A549 (cell line): ENCODE measurements around the gene CRACDL. TPM values are rescaled to one million over a fixed set of nuclear protein-coding genes. Genes with fewer than 3 reads are reported as not detected.

Source experiments
- ATAC-seq, 2 experiments: fragments of 200-7000 bp in 1 of 2; fragments of >200 bp in 1 of 2; cut with Nextera tagmentation in 1 of 2; cut with Tn5 transposase in 1 of 2; 3 replicates each; pipeline versions ENCODE4 v1.8.0 to v1.9.1; 2018 to 2020; ENCODE audit warnings: mild to moderate bottlenecking in 1 of 2, moderate library complexity in 1 of 2
- CTCF ChIA-PET: fragments of 300-600 bp; sonication (Branson Sonifier 250); formaldehyde crosslinking; extraction: SDS; loops from one replicate; lab custom pipeline; 2021; ENCODE audit warnings: antibody characterized with exemption, inconsistent platforms; lab: Yijun Ruan, JAX
- POLR2A ChIA-PET: fragments of 350-600 bp; formaldehyde crosslinking; extraction: SDS; loops from one replicate; lab custom pipeline; 2021; ENCODE audit warnings: antibody characterized with exemption, inconsistent platforms; lab: Yijun Ruan, JAX
- DNase-seq, 2 experiments: peaks; one replicate each; pipeline versions ENCODE4 v3.0.0 to v3.0.0-alpha.2; 2011 to 2016; ENCODE audit warnings: low read depth in 1 of 2, low spot score in 1 of 2
- FAIRE-seq: peaks from 2 replicates; lab custom pipeline; 2011; peaks lifted over from hg19 to GRCh38; lab: Jason Lieb, UNC
- H3K27ac ChIP-seq, 2 experiments: fragments of >200 bp; sonication (Bioruptor Twin); formaldehyde crosslinking; 3 replicates each; pipeline ENCODE4 v1.5.1; 2016 to 2017
- H3K4me1 ChIP-seq: fragments of >200 bp; sonication (Bioruptor Twin); formaldehyde crosslinking; 3 replicates; pipeline ENCODE4 v1.6.1; 2016
- H3K4me2 ChIP-seq: fragments of >200 bp; sonication (Bioruptor Twin); formaldehyde crosslinking; 3 replicates; pipeline ENCODE4 v1.6.1; 2016
- H3K4me3 ChIP-seq: fragments of >200 bp; sonication (Bioruptor Twin); formaldehyde crosslinking; 3 replicates; pipeline ENCODE4 v1.5.1; 2016
- H3K9me3 ChIP-seq: fragments of >200 bp; sonication (Bioruptor Twin); formaldehyde crosslinking; 3 replicates; pipeline ENCODE4 v1.6.1; 2016
- BHLHE40 ChIP-seq: IDR thresholded peaks from 2 replicates; pipeline ENCODE4 v1.6.1; 2012; ENCODE audit warnings: low read depth, low read length, inconsistent platforms
- CBX2 ChIP-seq: fragments of 200-600 bp; sonication (generic); IDR thresholded peaks from 2 replicates; pipeline ENCODE4 v1.6.1; 2016; ENCODE audit warnings: low read depth, mild to moderate bottlenecking, borderline replicate concordance
- CBX8 ChIP-seq: fragments of 200-600 bp; sonication (generic); IDR thresholded peaks from 2 replicates; pipeline ENCODE4 v1.6.1; 2016
- CHD2 ChIP-seq: fragments of 150-350 bp; IDR thresholded peaks from 2 replicates; pipeline ENCODE4 v1.6.1; 2014; ENCODE audit warnings: low read length; ENCODE audit not compliant: partially characterized antibody
- CHD4 ChIP-seq: fragments of 200-600 bp; sonication (generic); IDR thresholded peaks from 2 replicates; pipeline ENCODE4 v1.6.1; 2016; ENCODE audit warnings: antibody characterized with exemption, mild to moderate bottlenecking, borderline replicate concordance
- EHMT2 ChIP-seq: fragments of 200-600 bp; sonication (generic); IDR thresholded peaks from 2 replicates; pipeline ENCODE4 v1.6.1; 2016; ENCODE audit warnings: antibody characterized with exemption, low read depth, mild to moderate bottlenecking, moderate library complexity
- EP300 ChIP-seq, 2 experiments: fragments of >200 bp; sonication (Bioruptor Twin); formaldehyde crosslinking; IDR thresholded peaks; 2 replicates in 1 of 2; 3 replicates in 1 of 2; pipeline ENCODE4 v1.6.1; 2016 to 2017
- FOSB ChIP-seq: fragments of 250-450 bp; sonication (Bioruptor Pico); IDR thresholded peaks from 2 replicates; pipeline ENCODE4 v1.5.0; 2020; ENCODE audit warnings: mild to moderate bottlenecking, moderate library complexity
- FOSL2 ChIP-seq, 2 experiments: fragments of 450-650 bp in 1 of 2; fragments of >200 bp in 1 of 2; sonication (Bioruptor Twin) in 1 of 2; formaldehyde crosslinking; IDR thresholded peaks; 2 replicates each; pipeline versions ENCODE4 v1.5.0 to v1.6.1; 2016 to 2020; ENCODE audit warnings: mild to moderate bottlenecking in 1 of 2, moderate library complexity in 1 of 2
- FOXS1 ChIP-seq: fragments of 250-450 bp; sonication (Bioruptor Pico); IDR thresholded peaks from 2 replicates; pipeline ENCODE4 v1.5.0; 2020; ENCODE audit warnings: mild to moderate bottlenecking, moderate library complexity
- GATA3 ChIP-seq: IDR thresholded peaks from 2 replicates; pipeline ENCODE4 v1.6.1; 2012; ENCODE audit warnings: borderline replicate concordance
- HDAC2 ChIP-seq: fragments of 200-600 bp; sonication (generic); IDR thresholded peaks from 2 replicates; pipeline ENCODE4 v1.6.1; 2016
- MAFK ChIP-seq: fragments of 450-650 bp; IDR thresholded peaks from 2 replicates; pipeline ENCODE4 v1.6.1; 2014; ENCODE audit not compliant: partially characterized antibody
- NFE2L2 ChIP-seq: fragments of 150-350 bp; conservative IDR thresholded peaks from 2 replicates; pipeline ENCODE4 v1.6.1; 2014; ENCODE audit warnings: low read length
- NPAS2 ChIP-seq: fragments of 250-450 bp; sonication (Bioruptor Pico); IDR thresholded peaks from 2 replicates; pipeline ENCODE4 v1.8.0; 2022; ENCODE audit warnings: mild to moderate bottlenecking, moderate library complexity, borderline replicate concordance
- RAD21 ChIP-seq, 2 experiments: fragments of >200 bp in 1 of 2; sonication (Bioruptor Twin) in 1 of 2; formaldehyde crosslinking in 1 of 2; IDR thresholded peaks in 1 of 2; conservative IDR thresholded peaks in 1 of 2; 2 replicates in 1 of 2; 3 replicates in 1 of 2; pipeline ENCODE4 v1.6.1; 2012 to 2018; ENCODE audit warnings: inconsistent platforms in 1 of 2
- RARB ChIP-seq: fragments of 250-450 bp; sonication (Bioruptor Pico); IDR thresholded peaks from 2 replicates; pipeline ENCODE4 v1.8.0; 2021; ENCODE audit warnings: mild to moderate bottlenecking, moderate library complexity
- RCOR1 ChIP-seq: fragments of 150-350 bp; IDR thresholded peaks from 2 replicates; pipeline ENCODE4 v1.6.1; 2014; ENCODE audit warnings: antibody characterized with exemption, low read length, low read depth
- RFX5 ChIP-seq: fragments of 450-650 bp; IDR thresholded peaks from 2 replicates; pipeline ENCODE4 v1.7.1; 2014; ENCODE audit warnings: antibody characterized with exemption, mild to moderate bottlenecking, moderate library complexity
- SMC3 ChIP-seq: fragments of >200 bp; sonication (Bioruptor Twin); formaldehyde crosslinking; IDR thresholded peaks from 3 replicates; pipeline ENCODE4 v1.6.1; 2018; ENCODE audit warnings: inconsistent platforms
- SREBF2 ChIP-seq: fragments of 450-650 bp; IDR thresholded peaks from 2 replicates; pipeline ENCODE4 v1.6.1; 2014; ENCODE audit warnings: mild to moderate bottlenecking, moderate library complexity
- TP53 ChIP-seq: fragments of 250-450 bp; sonication (Bioruptor Pico); IDR thresholded peaks from 2 replicates; pipeline ENCODE4 v1.5.0; 2021; ENCODE audit warnings: mild to moderate bottlenecking, moderate library complexity
- ZC3H11A ChIP-seq: fragments of 450-650 bp; IDR thresholded peaks from 2 replicates; pipeline ENCODE4 v1.6.1; 2014; ENCODE audit warnings: antibody characterized with exemption, mild to moderate bottlenecking
- ZFP36 ChIP-seq: fragments of 450-650 bp; IDR thresholded peaks from 2 replicates; pipeline ENCODE4 v1.6.1; 2014; ENCODE audit warnings: borderline replicate concordance; ENCODE audit not compliant: partially characterized antibody
- ZNF302 ChIP-seq: fragments of 250-450 bp; sonication (Bioruptor Pico); IDR thresholded peaks from 2 replicates; pipeline ENCODE4 v1.9.0; 2021; ENCODE audit warnings: inconsistent platforms, mild to moderate bottlenecking, moderate library complexity
- WGBS: methylation state at CpG from one replicate; pipeline ENCODE4 v1.1.6; 2017; ENCODE audit errors: missing lambda C conversion rate; 5-methylcytosine and 5-hydroxymethylcytosine counted together
- polyA plus RNA-seq, 4 experiments: library from polyadenylated mRNA; depleted of rRNA in 3 of 4; stranded (reverse); fragments of >200 nt; fragmentation: RNase III in 1 of 4; extraction: RNeasy Plus Mini Kit Qiagen cat#74134 plus additional on column Dnase treatment in 1 of 4; gene quantifications; 2 replicates in 3 of 4; 3 replicates in 1 of 4; pipeline ENCODE4 v1.2.3, GENCODE V29; 2011 to 2017
- TF ChIP-seq, protein P1 (sequence below): fragments of >200 bp; sonication (Bioruptor Twin); formaldehyde crosslinking; IDR thresholded peaks from 3 replicates; pipeline ENCODE4 v1.5.1; 2016
- TF ChIP-seq, protein P2 (sequence below): fragments of 250-450 bp; sonication (Bioruptor Pico); IDR thresholded peaks from 2 replicates; pipeline ENCODE4 v1.5.0; 2021; ENCODE audit warnings: mild to moderate bottlenecking, moderate library complexity, borderline replicate concordance
- TF ChIP-seq, protein P3 (sequence below): IDR thresholded peaks from 2 replicates; pipeline ENCODE4 v1.6.1; 2012
- TF ChIP-seq, protein P4 (sequence below): IDR thresholded peaks from 2 replicates; pipeline ENCODE4 v1.6.1; 2012

Gene CRACDL
- polyA plus RNA-seq, 2 of the 4 experiments (the other 2 are of a cell fraction), result 0.21 to 0.36 TPM

DNA sequence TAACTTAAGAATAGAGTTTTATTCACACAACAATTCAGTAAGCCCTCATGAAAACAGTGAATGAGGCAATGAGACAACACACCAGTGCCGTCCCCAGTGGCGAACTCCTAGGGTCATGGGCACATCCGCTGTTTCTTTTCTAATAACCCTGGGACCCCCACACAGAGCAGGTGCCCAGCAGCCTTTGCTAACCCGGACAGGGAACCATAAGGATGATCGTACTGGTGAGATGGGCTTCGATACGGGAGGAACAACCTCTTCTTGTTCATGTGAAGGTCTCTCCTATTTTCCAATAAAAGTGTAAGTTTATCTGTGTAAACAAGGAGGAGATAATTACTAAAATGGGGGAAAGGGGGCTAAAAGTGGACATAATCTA, 107.7 kb downstream of the CRACDL start (continued):
- TF ChIP-seq, protein P1, sequence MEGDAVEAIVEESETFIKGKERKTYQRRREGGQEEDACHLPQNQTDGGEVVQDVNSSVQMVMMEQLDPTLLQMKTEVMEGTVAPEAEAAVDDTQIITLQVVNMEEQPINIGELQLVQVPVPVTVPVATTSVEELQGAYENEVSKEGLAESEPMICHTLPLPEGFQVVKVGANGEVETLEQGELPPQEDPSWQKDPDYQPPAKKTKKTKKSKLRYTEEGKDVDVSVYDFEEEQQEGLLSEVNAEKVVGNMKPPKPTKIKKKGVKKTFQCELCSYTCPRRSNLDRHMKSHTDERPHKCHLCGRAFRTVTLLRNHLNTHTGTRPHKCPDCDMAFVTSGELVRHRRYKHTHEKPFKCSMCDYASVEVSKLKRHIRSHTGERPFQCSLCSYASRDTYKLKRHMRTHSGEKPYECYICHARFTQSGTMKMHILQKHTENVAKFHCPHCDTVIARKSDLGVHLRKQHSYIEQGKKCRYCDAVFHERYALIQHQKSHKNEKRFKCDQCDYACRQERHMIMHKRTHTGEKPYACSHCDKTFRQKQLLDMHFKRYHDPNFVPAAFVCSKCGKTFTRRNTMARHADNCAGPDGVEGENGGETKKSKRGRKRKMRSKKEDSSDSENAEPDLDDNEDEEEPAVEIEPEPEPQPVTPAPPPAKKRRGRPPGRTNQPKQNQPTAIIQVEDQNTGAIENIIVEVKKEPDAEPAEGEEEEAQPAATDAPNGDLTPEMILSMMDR, result no peak
- no peak for TF ChIP-seq EP300 (IDR thresholded peaks at IDR 0.05)

DNA sequence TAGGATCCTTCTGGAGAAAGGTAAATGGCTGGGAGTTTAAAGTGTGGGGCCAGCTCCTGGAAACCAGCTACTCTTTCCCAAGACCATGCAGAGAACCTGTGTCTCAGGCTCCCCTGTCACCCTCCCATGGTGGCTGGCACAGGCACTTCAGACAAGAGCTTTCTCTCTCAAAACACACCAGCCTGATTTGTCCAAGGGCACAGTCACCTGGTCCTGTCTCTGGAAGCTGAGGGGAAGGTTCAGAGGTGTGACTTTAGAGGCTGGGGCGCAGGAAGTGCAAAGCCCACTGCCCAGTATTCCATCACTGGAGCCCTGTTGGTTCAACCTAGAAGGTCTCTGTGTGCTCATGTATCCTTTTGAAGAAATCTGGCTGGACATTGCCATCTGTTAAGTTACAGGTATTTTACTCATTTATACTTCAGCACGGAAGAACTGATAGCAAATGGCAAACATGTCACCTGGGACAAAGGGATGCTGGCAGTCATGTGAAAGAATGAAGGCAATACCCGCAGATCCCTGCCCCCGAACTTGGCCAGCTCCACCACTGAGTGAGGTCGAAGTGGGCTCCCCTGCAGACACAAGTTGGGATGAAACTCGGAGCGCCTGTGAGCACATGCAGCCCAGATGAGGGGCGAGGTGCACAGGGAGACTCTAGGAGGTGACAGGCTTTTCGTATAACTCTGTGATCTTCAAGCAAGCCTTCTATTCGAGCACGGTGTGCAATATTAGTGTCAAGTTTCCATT, 108.2 kb downstream of the CRACDL start:
- FAIRE-seq (no peak), DNase-seq (no peak), ATAC-seq (no peak)
- no peak overlapping the region for H3K4me2 ChIP-seq
- no peak overlapping the region for H3K4me3 ChIP-seq
- H3K4me1 ChIP-seq, result no peaks in the 10 kb centered on the region
- no peak overlapping the region for H3K27ac ChIP-seq
- WGBS, result 45% methylated on average over 11 of the region's 11 CpGs
- CTCF ChIA-PET, result interaction anchor here (1.0 kb wide), 1 partner anchor 9 kb away, joined by 4 read pairs; no protein-coding TSS in a partner anchor
- no peak for TF ChIP-seq CHD4
- TF ChIP-seq RFX5, result no peak
- no peak for TF ChIP-seq RARB (CRISPR knock-in tag)
- no peak for TF ChIP-seq GATA3
- TF ChIP-seq, protein P2, sequence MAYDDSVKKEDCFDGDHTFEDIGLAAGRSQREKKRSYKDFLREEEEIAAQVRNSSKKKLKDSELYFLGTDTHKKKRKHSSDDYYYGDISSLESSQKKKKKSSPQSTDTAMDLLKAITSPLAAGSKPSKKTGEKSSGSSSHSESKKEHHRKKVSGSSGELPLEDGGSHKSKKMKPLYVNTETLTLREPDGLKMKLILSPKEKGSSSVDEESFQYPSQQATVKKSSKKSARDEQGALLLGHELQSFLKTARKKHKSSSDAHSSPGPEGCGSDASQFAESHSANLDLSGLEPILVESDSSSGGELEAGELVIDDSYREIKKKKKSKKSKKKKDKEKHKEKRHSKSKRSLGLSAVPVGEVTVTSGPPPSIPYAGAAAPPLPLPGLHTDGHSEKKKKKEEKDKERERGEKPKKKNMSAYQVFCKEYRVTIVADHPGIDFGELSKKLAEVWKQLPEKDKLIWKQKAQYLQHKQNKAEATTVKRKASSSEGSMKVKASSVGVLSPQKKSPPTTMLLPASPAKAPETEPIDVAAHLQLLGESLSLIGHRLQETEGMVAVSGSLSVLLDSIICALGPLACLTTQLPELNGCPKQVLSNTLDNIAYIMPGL (CRISPR knock-in tag), result no peak
- TF ChIP-seq TP53 (CRISPR knock-in tag), result no peak
- no peak for TF ChIP-seq CBX8
- TF ChIP-seq CHD2, result no peak
- H3K9me3 ChIP-seq, result no peaks in the 10 kb centered on the region
- POLR2A ChIA-PET, result no interaction called here

DNA sequence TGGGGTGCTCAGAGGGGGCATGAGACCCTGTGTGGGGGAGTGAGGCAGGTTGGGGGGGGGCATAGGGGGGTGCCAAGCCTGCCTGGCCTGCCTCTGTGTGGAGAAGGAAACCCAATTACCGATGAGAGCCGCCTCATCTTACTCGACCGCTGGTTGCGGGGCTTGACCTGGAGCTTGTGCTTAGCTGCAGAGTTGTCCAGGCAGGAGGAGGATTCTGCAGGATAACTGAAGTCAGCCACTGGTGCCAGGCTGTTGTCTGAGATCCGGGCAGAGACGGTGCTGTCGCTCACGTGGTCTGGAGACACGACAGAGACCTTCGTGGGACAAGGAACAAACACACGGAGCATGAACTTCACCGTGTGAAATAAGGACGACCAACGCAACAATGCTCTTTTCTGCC, 109.2 kb downstream of the CRACDL start:
- H3K4me3 ChIP-seq, result no peak overlapping the region
- no peak overlapping the region for H3K27ac ChIP-seq
- H3K4me1 ChIP-seq, result no peaks in the 10 kb centered on the region
- no peaks in the 10 kb centered on the region for H3K9me3 ChIP-seq
- ChIA-PET POLR2A (no interaction called here), CTCF (interaction anchor here (1.0 to 1.2 kb wide), 2 partner anchors 8 to 9 kb away, joined by 3 to 4 read pairs; no protein-coding TSS in a partner anchor)
- no peak for DNase-seq
- H3K4me2 ChIP-seq, result no peak overlapping the region
- no peak for FAIRE-seq
- 73% methylated on average over 15 of the region's 15 CpGs for WGBS
- TF ChIP-seq EHMT2 (no peak), HDAC2 (no peak), MAFK (no peak), FOXS1 (no peak), FOSB (no peak), RCOR1 (no peak), SREBF2 (no peak), NPAS2 (CRISPR knock-in tag) (no peak), FOSL2 (IDR thresholded peaks at IDR 0.05) (no peak), FOSL2 (CRISPR knock-in tag; IDR thresholded peaks at IDR 0.05) (no peak), RAD21 (conservative IDR thresholded peaks at IDR 0.05 in 1 of 2, IDR thresholded peaks at IDR 0.05 in 1 of 2) (no peak), ZFP36 (no peak), ZNF302 (no peak), CBX2 (no peak), NFE2L2 (no peak), BHLHE40 (no peak), ZC3H11A (no peak), RFX5 (no peak), SMC3 (no peak)
- TF ChIP-seq, protein P3, sequence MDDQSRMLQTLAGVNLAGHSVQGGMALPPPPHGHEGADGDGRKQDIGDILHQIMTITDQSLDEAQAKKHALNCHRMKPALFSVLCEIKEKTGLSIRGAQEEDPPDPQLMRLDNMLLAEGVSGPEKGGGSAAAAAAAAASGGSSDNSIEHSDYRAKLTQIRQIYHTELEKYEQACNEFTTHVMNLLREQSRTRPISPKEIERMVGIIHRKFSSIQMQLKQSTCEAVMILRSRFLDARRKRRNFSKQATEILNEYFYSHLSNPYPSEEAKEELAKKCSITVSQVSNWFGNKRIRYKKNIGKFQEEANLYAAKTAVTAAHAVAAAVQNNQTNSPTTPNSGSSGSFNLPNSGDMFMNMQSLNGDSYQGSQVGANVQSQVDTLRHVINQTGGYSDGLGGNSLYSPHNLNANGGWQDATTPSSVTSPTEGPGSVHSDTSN, result no peak
- TF ChIP-seq, protein P4, sequence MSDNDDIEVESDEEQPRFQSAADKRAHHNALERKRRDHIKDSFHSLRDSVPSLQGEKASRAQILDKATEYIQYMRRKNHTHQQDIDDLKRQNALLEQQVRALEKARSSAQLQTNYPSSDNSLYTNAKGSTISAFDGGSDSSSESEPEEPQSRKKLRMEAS, result no peak
- ATAC-seq, result no peak
